Effector memory CD4-positive, alpha-beta T cell (primary cell): ENCODE results near the gene LRPPRC.

Source experiments
- DNase-seq, 3 donors: peaks; one replicate each; pipeline ENCODE4 v3.0.0-alpha.2; 2020
- H3K27ac ChIP-seq: 2 replicates; pipeline ENCODE4 v1.7.0; 2013; ENCODE audit warnings: mild to moderate bottlenecking, low read length, moderate library complexity; ENCODE audit not compliant: insufficient read depth, poor library complexity, severe bottlenecking
- H3K27me3 ChIP-seq: replicated peaks from 2 replicates; pipeline ENCODE4 v1.7.0; 2013; ENCODE audit warnings: mild to moderate bottlenecking, low read length; ENCODE audit not compliant: insufficient read depth, control insufficient read depth, poor library complexity, severe bottlenecking
- H3K36me3 ChIP-seq: 2 replicates; pipeline ENCODE4 v1.7.0; 2013; ENCODE audit warnings: mild to moderate bottlenecking, low read length, moderate library complexity; ENCODE audit not compliant: control insufficient read depth, insufficient read depth
- H3K4me1 ChIP-seq: 2 replicates; pipeline ENCODE4 v1.7.0; 2013; ENCODE audit warnings: low read length, mild to moderate bottlenecking; ENCODE audit not compliant: control insufficient read depth, insufficient read depth, poor library complexity, severe bottlenecking
- H3K4me3 ChIP-seq: 2 replicates; pipeline ENCODE4 v1.7.0; 2013; ENCODE audit warnings: low read length, low read depth, mild to moderate bottlenecking; ENCODE audit not compliant: insufficient read depth, poor library complexity, severe bottlenecking
- H3K9me3 ChIP-seq: 2 replicates; pipeline ENCODE4 v1.7.0; 2013; ENCODE audit warnings: mild to moderate bottlenecking, low read length, moderate library complexity; ENCODE audit not compliant: control insufficient read depth

LRPPRC gene

GRCh38 chr2:43897492-43897891 is 98.3 kb downstream of the LRPPRC start:
- Histone ChIP-seq H3K9me3 (no peaks in the 10 kb centered on the region), H3K4me1 (no peaks in the 10 kb centered on the region), H3K36me3 (peaks cover 39% of the 10 kb centered on the region), H3K27ac (no peak overlapping the region), H3K4me3 (no peak overlapping the region), H3K27me3 (no peaks in the 10 kb centered on the region)
- DNase-seq, result no peak

DNA sequence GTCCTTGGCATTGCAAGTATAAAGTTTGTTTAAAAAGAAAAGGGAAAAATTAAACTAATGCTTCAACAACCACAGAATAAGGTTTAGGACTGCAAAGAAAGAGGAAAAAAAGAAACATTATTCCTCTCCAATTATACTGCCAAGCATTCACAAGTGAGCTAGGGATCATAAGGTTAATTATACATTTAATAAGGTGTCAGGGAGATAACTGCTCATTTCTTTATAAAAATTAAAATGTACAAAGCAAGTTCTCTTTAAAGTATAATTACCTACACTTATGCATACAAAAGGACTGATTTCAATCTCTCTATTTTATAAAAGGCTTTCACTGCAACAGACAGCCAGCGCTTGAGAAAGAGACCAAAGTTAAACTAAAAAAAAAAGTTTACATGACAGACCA is 98.9 kb downstream of the LRPPRC start:
- no peak for DNase-seq
- Histone ChIP-seq H3K4me3 (no peak overlapping the region), H3K9me3 (no peaks in the 10 kb centered on the region), H3K27me3 (no peaks in the 10 kb centered on the region), H3K36me3 (peaks cover 43% of the 10 kb centered on the region), H3K27ac (no peak overlapping the region), H3K4me1 (no peaks in the 10 kb centered on the region)

- Histone ChIP-seq H3K4me1 (no peaks in the 10 kb centered on the region), H3K27ac (no peak overlapping the region), H3K4me3 (no peak overlapping the region), H3K36me3 (peaks cover 55% of the 10 kb centered on the region), H3K27me3 (no peaks in the 10 kb centered on the region), H3K9me3 (no peaks in the 10 kb centered on the region)
- no peak for DNase-seq
Measured at GRCh38 chr2:43894743-43895142, 101.0 kb downstream of the LRPPRC start.

DNA sequence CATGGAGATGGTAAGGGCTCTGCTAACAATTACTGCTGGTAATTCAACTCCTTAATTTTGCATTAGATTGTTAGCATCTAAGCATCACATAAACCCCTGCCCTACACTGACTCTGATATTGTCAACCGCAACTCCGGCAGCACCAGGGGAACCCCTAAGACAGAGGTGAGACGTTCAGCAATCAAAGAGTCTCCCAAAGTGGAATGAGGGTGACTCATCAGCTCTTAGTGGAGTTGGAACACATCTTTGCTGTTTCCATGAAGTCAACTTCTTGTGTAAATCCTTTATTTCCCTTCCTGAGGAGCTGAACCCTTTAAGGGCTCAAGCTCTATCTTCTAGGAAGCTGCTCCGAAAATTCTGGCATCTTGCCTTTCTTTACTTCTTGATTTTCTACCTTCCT is 104.9 kb downstream of the LRPPRC start:
- no peak for DNase-seq
- Histone ChIP-seq H3K27me3 (no peaks in the 10 kb centered on the region), H3K4me3 (no peak overlapping the region), H3K27ac (no peak overlapping the region), H3K9me3 (no peaks in the 10 kb centered on the region), H3K4me1 (no peaks in the 10 kb centered on the region), H3K36me3 (peaks cover 63% of the 10 kb centered on the region)

- H3K4me3 ChIP-seq, result no peak overlapping the region
- no peaks in the 10 kb centered on the region for H3K4me1 ChIP-seq
- no peak overlapping the region for H3K27ac ChIP-seq
- H3K27me3 ChIP-seq, result no peaks in the 10 kb centered on the region
- no peaks in the 10 kb centered on the region for H3K9me3 ChIP-seq
- DNase-seq, result no peak
- H3K36me3 ChIP-seq, result peaks cover 59% of the 10 kb centered on the region
Measured at GRCh38 chr2:43889416-43889815, 106.4 kb downstream of the LRPPRC start.

DNA sequence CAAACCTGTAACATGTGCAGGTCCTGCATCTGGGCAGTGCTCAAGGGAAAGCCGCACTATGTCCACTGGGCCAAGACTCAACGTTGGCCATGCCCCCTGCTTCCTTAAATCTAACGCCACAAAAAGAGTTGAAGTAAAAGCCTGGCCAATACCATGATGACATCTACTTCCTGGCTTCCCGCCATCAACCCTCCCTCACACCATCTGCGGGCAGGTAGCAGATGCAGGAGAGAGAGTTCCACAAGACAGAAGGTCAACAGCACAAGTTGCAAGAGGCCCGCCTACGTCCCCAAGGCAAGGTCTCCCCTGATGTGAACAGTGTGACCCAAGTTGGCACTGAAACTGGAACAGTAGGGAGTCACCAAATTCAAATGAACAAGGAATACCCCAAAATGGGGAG is 108.6 kb downstream of the LRPPRC start:
- no peak overlapping the region for H3K27ac ChIP-seq
- no peak for DNase-seq
- H3K9me3 ChIP-seq, result no peaks in the 10 kb centered on the region
- H3K36me3 ChIP-seq, result peaks cover 47% of the 10 kb centered on the region
- no peak overlapping the region for H3K4me3 ChIP-seq
- H3K27me3 ChIP-seq, result no peaks in the 10 kb centered on the region
- no peaks in the 10 kb centered on the region for H3K4me1 ChIP-seq

GRCh38 chr2:43885132-43885632 is 110.6 kb downstream of the LRPPRC start:
- H3K36me3 ChIP-seq, result peaks cover 29% of the 10 kb centered on the region
- H3K27ac ChIP-seq, result no peak overlapping the region
- no peaks in the 10 kb centered on the region for H3K27me3 ChIP-seq
- H3K4me3 ChIP-seq, result no peak overlapping the region
- no peak for DNase-seq
- no peaks in the 10 kb centered on the region for H3K9me3 ChIP-seq
- H3K4me1 ChIP-seq, result no peaks in the 10 kb centered on the region

- H3K9me3 ChIP-seq, result no peaks in the 10 kb centered on the region
- no peak overlapping the region for H3K27ac ChIP-seq
- no peaks in the 10 kb centered on the region for H3K4me1 ChIP-seq
- peaks cover 24% of the 10 kb centered on the region for H3K36me3 ChIP-seq
- no peak overlapping the region for H3K4me3 ChIP-seq
- no peaks in the 10 kb centered on the region for H3K27me3 ChIP-seq
- no peak for DNase-seq
Measured at GRCh38 chr2:43884689-43885088, 111.1 kb downstream of the LRPPRC start.

DNA sequence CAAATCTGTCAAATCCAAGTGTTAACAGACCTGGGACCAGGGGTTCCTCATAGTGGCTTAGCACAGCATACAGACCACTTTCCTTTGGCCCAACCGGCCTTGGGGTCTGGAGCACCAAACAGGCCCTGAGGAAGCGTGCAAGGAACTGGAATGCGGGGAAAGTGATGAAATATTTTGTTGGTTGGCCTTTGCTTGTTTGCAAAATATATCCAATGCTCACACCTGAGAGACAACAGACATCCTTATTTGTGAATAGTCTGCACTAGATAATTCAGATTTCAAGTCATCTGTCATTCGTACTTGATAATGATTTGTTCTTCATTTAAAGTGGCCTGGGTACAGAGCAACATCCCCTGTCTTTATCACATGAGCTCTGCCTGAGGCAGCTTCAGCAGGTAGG is 113.5 kb downstream of the LRPPRC start:
- no peaks in the 10 kb centered on the region for H3K9me3 ChIP-seq
- H3K4me3 ChIP-seq, result no peak overlapping the region
- no peaks in the 10 kb centered on the region for H3K4me1 ChIP-seq
- peaks cover 2% of the 10 kb centered on the region for H3K36me3 ChIP-seq
- no peak overlapping the region for H3K27ac ChIP-seq
- no peak for DNase-seq
- no peaks in the 10 kb centered on the region for H3K27me3 ChIP-seq

GRCh38 chr2:43880952-43881351 is 114.8 kb downstream of the LRPPRC start:
- H3K27me3 ChIP-seq, result no peaks in the 10 kb centered on the region
- H3K4me3 ChIP-seq, result no peak overlapping the region
- no peak for DNase-seq
- no peaks in the 10 kb centered on the region for H3K4me1 ChIP-seq
- no peaks in the 10 kb centered on the region for H3K9me3 ChIP-seq
- no peaks in the 10 kb centered on the region for H3K36me3 ChIP-seq
- no peak overlapping the region for H3K27ac ChIP-seq

GRCh38 chr2:43880471-43880870 is 115.3 kb downstream of the LRPPRC start:
- DNase-seq, result no peak
- H3K27ac ChIP-seq, result no peak overlapping the region
- no peaks in the 10 kb centered on the region for H3K36me3 ChIP-seq
- H3K4me3 ChIP-seq, result no peak overlapping the region
- H3K27me3 ChIP-seq, result no peaks in the 10 kb centered on the region
- H3K4me1 ChIP-seq, result no peaks in the 10 kb centered on the region
- no peaks in the 10 kb centered on the region for H3K9me3 ChIP-seq
